GM10266 (cell line): ENCODE results near the gene HNRNPR.

Experiments used
- DNase-seq: peaks from one replicate; pipeline ENCODE4 v3.0.0; 2012; ENCODE audit errors: extremely low spot score
- CTCF ChIP-seq: IDR thresholded peaks from 2 replicates; pipeline ENCODE4 v1.5.1; 2012; ENCODE audit warnings: mild to moderate bottlenecking, low read depth; ENCODE audit not compliant: control insufficient read depth, insufficient read depth; ENCODE audit errors: missing control alignments

Gene HNRNPR

GRCh38 chr1:23344111-23344986 lies at the start of gene HNRNPR:
Gene HNRNPR, minus strand, starts transcription at chr1:23344284. Its CDS starts 3,276 bp downstream, at chr1:23341008.
- peak; percentile 99 for DNase-seq
- no peak for TF ChIP-seq CTCF

- no peak for TF ChIP-seq CTCF
- no peak for DNase-seq
These were observed 49.6 kb upstream of the HNRNPR start for GRCh38 chr1:23393706-23394105.

GRCh38 chr1:23392125-23392855 lies 48.2 kb upstream of the HNRNPR start:
- no peak for TF ChIP-seq CTCF
- no peak for DNase-seq

- no peak for DNase-seq
- no peak for TF ChIP-seq CTCF
These were observed 45.8 kb upstream of the HNRNPR start for GRCh38 chr1:23389837-23390321.

- DNase-seq: no peak
- TF ChIP-seq CTCF: no peak
These were observed 43.4 kb upstream of the HNRNPR start for GRCh38 chr1:23387494-23387893.

GRCh38 chr1:23385119-23385621 lies 41.1 kb upstream of the HNRNPR start:
- DNase-seq: no peak
- no peak for TF ChIP-seq CTCF
